ENCODE data around the gene TNPO3. TPM values are rescaled to one million over a fixed set of nuclear protein-coding genes. Genes with fewer than 3 reads are reported as not detected.

Gene TNPO3
- total RNA-seq, result 50.6 and 52.1 TPM in 2 replicates

DNA sequence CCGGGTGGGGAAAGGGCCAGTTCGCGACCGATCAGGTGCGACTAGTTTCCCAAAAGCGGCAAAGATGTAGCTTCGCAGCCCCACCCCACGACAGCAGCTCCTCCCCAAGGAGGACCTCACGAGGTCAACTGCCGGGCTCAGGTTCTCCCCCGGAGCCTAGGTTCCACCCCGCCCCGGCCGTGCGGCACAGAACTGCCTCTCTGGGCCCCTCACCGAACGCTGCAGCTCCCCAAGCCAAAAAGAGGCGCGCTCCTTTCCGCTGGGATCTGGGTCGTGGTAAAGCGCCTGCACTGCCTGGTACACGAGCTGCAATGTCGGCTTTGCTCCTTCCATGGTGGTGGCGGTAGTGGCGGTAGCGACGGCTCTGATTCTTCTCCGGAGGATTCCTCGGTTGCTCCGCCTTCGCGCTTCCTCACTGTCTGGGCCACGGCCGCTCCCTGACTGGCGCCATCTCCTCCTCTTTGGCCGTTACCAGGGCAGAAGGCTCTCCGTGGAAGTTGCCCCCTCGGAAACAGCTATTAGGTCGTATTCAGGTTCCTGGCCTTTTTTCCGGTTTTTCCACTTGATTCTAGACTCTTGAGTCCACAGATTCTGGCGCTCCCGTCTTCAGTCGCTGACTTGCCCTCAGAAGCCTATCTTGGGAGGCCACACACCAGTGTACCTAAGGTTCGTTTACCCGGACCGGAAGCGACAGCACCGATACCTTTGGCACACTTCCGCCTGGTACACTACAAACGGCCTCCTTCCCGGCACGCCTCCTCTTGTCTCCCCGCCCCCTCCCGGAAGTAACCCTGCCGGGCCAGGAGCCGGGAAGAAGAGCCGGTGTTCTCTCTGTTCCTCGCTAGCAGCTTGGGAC is at the start of gene TNPO3:
Gene TNPO3, minus strand, starts transcription at position 674 of the 856 bp plus-strand sequence. Its CDS starts 341 bp downstream, at position 333.
- peak; percentile 75 to 88 for DNase-seq (ENCODE audit: low read depth in 2 of 2)

DNA sequence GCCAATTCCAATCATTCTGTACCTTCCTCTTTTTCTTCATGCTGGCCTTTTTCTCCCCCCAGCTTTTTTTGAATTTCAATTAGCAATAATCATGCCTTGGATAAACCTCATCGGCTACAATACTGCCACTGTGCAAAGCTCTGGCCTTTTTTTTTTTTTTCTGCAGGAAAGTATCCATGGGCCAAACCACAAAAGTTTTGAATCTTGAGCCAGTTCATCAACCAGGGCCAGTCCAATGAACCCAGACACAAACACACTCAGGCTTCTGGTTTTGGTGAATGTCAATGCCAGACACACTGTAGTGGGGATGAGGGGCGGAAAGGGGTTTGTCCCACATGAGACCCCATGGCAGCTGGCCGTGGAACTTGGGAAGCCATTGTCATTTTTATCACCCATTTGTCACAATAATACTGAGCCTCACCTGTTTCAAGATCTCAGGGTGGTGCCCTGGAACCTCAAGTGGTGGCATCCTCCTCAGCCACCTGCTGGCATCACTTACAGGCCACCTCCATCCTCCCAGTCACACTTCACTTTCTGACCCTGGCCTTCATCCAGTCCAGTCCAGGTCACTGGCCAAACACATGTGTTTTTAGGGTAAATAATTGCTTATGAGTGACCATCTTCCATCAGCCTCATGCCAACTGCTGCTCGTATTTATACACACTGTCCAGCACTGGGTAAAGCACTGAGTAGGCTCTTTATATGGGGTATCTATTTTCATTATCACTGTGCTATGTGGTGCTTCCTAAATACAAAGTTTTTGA is 48.8 kb upstream of the TNPO3 start:
- DNase-seq (ENCODE audit: low read depth in 2 of 2), result no peak

DNA sequence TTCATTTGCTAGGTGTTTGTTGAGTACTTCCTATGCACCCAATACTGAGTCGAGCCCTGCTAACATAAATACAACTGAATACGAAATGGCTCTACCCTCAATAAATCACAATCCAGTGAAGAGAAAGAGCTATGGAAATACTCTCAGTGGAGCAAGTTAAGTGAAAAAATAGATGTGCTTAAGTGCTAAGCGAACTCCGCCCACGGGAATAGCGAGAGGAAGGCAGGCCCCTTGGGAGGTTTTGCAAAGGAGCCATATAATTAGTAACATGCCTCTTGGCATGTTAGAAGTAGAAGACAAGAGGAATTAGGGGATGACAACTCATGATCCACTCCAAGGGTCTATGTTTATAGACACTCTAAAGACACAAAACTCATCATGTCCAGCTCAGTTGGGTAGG is 46.8 kb upstream of the TNPO3 start:
- DNase-seq (ENCODE audit: low read depth in 2 of 2), result no peak

DNA sequence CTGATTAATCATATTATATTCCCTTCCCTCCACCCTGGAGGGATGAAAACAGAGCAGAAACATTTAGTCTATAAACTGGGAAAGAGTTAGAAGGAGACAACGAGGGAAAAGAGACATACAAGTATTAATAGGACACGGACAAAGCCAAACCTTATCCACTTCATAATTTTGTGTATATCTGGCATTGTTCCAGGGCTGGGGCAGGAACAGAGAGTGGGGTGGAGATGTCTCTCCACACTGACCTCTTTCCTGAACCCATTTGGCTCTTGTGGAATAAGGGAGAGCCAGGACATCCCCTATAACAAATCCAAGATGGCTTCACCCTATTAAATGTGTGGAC is 45.9 kb upstream of the TNPO3 start:
- DNase-seq (ENCODE audit: low read depth in 2 of 2), result no peak

DNA sequence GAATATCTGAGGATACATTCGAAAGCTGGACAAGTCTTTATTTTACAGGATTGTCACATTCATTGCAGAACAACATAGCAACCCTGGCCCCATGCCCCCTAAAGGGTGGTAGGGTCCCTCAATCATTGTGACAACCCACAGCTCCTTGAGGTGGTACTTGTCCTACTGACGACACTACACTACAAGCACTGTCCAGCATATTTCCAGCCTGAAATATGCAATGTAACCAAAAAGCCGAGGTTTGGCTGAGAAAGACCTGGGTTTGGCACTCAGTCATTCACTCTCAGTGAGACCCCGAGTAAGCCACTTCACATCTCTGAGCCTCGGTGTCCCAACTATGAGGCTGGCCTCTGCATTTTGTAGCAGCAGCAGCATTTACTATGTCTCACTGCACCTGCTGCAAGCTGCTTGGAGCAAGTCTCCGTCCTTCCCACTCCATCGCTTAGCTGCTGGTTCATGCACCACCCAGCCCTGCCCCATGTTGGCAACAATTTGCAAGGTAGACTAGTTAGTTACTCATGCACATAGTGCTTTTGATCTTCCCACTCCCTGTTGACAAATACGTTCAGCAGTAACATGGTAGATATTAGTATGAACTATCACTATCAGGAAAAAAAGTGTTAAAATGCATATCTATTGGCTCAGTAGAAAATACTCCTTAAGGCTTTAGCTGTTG is 43.6 kb upstream of the TNPO3 start:
- DNase-seq (ENCODE audit: low read depth in 2 of 2), result no peak

DNA sequence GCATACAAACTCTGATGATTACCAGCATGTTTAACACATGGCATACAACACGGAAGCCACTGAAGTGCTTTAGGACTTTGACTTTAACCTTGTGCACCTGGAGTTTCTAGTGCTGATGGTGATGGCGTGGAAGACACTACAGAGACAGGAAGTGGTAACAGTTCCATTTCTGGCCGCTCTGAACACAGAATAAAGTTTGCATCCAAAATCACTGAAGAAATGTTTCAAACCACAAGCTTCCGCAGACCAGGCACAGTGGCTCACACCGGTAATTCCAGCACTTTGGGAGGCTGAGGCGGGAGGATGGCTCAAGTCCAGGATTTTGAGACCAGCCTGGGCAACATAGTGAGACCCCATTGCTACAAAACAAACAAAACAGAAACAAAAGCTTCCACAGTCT is 40.3 kb upstream of the TNPO3 start:
- DNase-seq (ENCODE audit: low read depth in 2 of 2), result no peak

DNA sequence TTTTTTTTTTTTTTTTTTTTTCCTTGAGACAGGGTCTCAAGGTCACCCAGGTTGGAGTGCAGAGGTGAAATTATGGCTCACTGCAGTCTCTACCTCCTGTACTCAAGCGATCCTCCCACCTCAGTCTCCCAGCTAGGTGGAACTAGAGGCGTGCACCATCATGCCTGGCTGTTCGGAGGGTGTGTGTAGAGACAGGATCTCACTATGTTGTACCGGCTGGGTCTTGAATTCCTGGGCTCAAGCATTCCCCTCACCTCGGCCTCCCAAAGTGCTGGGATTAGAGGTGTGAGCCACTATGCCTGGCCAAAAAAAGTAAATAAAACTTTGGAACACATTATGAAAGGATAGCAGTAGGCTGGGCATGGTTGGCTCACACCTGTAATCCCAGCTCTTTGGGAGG is 39.6 kb upstream of the TNPO3 start:
- no peak for DNase-seq (ENCODE audit: low read depth in 2 of 2)

DNA sequence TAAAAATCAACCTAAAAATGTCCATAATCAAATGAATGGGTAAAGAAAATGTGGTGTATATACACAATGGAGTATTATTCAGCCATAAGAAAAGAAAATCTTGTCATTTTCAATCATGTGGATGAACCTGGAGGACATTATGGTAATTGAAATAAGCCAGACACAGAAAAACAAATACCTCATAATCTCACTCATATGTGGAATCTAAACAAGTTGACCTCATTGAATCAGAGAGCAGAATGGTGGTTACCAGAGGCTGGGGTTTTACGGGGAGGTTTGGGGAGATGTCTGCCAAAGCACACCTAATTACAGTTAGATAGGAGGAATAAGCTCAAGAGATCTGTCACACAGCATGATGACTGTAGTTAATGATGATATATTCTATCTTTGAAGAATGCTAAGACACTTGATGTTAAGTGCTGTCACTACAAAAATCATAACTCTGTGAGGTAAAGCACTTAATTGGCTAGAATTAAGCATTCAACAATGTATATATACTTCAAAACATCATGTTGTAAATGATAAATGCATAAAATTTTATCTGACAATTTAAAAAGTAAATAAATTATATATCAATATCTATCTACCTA is 39.1 kb upstream of the TNPO3 start:
- DNase-seq (ENCODE audit: low read depth in 2 of 2), result no peak

DNA sequence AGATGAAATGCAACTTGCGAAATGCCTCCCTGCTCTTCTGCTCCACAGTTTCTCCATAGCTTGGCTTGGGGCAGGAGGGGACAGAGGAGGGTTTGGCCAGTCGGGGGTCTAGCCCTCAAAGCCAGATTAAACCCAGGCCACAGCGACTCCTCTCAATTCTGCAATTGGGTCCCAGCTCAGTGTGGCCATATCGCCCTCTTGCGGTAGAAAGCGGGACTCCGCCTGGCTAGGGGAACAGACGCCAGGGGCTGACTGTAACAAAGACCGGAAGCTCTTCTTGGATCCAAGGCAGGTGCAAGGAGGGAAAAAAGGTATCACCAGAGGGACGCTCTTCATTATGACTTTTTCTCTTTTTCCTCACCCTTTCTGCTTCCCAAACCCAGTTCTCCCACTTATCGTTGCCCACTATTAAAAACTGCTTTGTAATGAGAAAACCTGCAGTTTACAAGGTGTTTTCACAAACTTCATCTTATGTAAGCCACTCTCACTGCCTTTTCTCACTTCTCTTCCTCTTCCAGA is 36.6 kb upstream of the TNPO3 start:
- DNase-seq (ENCODE audit: low read depth in 2 of 2), result peak; percentile 40 to 62

DNA sequence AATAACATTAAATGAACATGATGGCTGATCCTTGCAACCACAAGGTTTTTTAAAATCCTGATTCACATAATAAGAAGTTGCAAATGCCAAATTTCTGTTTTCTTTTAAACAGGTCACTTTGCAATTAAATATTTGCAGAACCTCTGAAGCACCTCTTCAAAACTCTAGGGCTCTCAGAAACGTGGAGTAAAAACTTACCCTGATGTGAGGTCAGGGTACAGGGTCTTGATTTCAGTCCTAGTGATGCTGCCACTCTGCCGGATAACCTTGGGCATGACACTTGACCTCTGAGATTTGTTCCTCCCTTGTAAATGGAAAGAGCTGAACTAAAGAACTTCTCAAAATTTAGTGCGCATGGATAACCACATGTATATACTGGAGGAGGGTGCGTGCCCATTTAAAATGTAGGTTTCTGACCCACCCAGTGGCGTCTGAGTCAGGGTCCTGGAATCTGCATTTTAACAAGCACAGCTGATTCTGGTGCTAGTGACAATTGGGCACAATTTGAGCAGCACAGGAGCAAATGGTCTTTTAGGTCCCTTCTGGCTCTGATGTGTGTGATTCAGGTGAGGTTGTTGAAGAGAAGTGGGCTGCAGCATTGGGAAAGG is 35.5 kb upstream of the TNPO3 start:
- no peak for DNase-seq (ENCODE audit: low read depth in 2 of 2)

DNA sequence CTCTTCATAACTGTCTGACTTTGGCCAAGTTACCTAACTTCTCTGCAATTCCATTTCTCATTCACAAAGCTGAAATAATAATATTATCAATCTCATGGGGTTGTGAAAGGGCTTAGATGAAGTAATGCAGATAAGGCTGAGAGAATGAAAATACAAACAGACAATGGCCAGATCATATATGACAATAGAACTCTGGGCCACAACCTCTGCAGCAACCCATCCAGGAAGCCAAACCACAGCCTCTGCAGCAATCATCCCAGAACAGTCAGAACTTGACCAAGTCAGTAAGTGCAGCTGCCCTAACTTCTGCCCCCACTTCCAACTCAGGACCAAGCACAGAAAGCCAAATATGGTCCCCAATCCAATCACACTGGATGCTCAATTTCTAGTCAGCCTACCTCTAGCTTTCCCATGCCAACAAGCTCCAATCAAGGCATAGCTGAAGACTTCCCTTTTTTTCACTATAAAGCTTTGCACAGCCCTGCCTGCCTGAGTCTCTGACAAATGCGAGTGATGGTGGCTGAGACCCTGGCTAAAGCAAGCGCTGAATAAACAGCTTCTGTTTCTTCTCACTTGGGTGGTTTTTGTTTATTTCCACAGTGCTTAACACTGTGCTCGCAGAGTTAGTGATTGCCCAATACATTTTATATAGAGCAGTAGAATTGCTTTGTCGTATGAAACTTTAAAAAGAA is 34.8 kb upstream of the TNPO3 start:
- no peak for DNase-seq (ENCODE audit: low read depth in 2 of 2)

DNA sequence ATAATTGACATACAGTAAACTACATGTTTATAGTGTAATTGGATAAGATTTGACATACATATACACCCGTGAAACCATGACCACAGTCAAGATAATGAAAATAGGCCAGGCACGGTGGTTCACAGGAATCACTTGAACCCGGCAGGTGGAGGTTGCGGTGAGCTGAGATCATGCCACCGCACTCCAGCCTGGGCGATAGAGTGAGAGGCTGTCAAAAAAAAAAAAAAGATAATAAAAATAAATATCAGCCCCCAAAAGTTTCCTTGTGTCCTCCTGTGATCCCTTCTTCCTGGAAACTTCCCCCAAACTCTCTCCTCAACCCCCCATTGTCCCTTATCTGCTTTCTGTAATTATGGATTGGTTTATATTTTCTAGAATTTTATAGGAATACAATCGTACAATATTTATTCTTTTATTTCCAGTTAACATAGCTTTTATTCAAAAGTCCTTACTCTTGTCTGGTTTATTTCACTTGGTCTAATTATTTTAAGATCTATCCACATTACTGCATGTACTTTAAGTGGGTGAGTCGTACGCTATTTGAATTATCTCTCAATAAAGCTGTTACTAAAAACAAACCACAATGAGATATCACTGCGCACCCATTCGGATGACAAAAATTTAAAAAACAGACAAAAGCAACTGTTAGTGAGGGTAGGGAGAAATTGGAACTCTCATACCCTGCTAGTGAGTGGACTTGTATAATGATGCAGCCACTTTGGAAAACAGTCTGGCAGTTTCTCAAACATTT is 30.1 kb upstream of the TNPO3 start:
- DNase-seq (ENCODE audit: low read depth in 2 of 2), result no peak

DNA sequence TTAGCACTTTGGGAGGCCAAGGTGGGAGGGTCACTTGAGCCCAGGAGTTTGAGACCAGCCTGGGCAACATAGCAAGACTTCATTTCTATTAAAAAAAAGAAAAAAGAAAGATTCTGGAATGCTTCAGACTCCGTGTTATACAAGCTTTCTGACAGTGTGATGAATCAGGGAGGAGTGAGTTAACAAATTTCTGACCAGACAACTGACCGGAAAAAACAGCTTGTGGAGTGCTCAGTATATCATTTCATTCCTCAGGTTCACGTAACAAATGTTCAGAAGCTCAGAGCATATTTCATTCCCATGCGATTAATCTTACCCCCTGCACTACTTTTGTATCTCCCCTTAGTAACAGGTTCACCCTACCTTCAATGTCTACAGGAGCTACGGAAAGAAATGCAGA is 28.6 kb upstream of the TNPO3 start:
- DNase-seq (ENCODE audit: low read depth in 2 of 2), result no peak

DNA sequence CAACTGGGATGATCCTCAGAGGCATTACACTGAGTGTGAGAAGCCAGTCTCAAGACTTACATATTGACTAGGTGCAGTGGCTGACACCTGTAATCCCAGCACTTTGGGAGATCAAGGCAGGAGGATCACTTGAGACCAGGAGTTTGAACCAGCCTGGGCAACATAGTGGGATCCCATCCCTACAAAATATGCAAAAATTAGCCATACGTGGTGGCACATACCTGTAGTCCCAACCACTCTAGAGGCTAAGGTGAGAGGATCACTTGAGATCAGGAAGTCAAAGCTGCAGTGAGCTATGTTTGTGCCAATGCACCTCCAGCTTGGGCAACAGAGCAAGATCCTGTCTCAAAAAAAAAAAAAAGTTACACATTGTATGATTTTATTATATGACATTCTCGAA is 23.5 kb upstream of the TNPO3 start:
- no peak for DNase-seq (ENCODE audit: low read depth in 2 of 2)

DNA sequence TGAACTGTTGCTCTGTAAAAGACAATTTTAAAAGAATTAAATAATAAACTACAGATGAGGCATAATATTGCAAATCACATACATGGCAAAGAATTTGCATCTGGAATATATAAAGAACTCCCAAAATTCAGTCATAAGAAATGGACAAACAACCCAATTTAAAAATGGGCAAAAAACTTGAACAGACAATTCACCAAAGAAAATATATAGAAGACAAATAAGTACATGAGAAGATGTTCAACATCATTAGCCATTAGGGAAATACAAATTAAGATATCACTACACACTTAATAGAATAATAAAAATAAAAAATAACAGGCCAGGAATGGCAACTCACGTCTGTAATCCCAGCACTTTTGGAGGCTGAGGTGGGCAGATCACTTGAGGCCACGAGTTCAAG is 22.0 kb upstream of the TNPO3 start:
- DNase-seq (ENCODE audit: low read depth in 2 of 2), result no peak

DNA sequence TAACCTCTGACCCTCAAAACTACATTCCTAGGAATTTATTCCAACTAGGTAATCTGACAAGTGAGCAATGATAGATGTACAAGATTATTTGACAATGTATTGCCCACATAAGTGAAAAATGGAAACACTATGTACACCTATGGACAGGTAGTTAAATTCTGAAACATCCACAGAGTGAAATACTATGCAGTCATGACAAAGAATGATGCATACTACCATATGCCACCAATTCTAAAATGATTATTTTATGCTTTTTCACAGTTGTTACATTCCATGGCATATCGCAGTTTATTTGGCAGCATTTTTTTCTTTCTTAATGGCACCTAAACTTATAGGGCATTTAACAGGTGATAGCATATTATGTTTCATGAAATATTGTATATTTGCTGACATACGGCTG is 20.1 kb upstream of the TNPO3 start:
- no peak for DNase-seq (ENCODE audit: low read depth in 2 of 2)

DNA sequence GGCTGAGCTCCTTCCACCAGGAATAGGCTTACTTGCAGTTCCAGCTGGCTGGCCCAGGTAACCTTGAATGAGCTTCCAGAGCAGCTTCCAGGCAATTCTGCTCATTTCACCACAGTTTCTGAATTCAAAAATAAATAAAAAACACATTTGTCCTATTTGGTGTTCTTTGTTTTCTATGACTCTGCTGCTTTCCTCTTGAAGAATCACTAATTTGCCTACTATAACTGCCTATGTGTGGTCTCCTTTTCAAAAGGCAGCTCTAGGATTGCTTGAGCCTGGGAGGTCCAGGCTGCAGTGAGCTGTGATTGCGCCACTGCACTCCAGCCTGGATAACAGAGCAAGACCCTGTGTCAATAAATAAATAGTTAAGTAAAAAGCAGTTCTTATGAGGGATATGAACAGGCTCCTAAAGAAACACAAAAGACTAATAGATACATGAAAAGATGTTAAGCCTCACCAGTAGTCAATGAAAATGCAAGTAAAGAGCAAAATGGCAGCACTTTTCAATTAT is 19.5 kb upstream of the TNPO3 start:
- DNase-seq (ENCODE audit: low read depth in 2 of 2), result no peak

DNA sequence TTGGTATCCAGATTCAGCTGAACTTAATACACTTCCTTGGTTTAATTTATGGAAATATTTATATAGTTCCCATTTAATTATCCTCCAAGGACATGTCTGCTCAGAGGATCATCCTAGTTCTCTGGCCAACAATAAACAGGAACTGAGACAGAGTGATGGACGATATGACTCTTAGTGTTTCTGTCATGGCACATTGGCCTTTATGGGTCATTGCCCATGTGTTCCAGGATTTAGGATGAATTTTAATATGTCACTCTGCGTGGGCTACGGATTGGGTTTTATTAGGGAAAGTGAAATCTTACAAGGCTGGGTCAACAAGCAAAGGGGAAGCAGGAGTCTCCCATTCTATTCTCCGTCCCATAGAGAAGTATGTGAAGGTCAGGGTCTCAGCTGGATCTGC is 18.8 kb upstream of the TNPO3 start:
- DNase-seq (ENCODE audit: low read depth in 2 of 2), result no peak

DNA sequence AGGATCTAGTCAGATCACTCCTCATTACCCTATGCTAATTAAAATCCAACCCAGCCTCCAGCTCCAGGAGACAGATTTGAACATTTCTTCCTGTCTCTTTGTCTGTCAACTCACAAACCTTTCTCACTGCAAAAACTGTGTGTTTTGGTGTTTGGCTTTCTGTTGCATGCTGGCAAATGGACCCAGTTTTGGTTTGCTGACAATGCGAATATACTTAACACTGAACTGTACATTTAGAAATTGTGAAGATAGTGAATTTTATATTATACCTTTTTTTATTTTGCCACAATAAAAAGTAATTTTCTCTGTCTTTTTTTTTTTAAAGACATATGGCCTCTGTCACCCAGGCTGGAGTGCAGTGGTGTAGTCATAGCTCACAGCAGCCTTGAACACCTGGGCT is 18.3 kb upstream of the TNPO3 start:
- DNase-seq (ENCODE audit: low read depth in 2 of 2), result no peak

DNA sequence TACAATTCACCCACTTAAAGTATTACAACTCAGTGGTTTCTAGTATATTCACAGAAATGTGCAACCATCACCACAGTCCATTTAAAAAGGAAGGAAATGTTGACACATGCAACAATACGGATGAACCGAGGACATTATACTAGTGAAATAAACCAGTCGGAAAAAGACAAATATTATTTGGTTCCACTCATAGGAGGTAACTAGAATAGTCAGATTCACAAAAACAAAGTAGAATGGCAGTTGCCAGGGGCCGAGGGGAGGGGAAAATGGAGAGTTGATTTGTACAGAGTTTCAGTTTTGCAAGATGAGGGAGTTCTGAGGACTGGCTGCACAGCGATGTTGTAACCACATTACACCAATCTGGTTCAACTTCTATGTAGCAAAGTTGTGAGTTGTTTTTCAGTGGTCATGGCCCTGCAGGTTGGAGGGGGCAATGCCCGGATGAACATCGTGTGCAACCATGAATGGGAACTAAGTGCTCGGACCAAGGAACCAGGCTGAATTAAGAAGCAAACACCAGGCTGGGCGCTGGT is 17.6 kb upstream of the TNPO3 start:
- no peak for DNase-seq (ENCODE audit: low read depth in 2 of 2)
